Measurements from ENCODE around the gene TUBB4A.
A peak's percentile ranks its signal among the peaks of the same experiment; 100 is the strongest.

TUBB4A gene

DNA sequence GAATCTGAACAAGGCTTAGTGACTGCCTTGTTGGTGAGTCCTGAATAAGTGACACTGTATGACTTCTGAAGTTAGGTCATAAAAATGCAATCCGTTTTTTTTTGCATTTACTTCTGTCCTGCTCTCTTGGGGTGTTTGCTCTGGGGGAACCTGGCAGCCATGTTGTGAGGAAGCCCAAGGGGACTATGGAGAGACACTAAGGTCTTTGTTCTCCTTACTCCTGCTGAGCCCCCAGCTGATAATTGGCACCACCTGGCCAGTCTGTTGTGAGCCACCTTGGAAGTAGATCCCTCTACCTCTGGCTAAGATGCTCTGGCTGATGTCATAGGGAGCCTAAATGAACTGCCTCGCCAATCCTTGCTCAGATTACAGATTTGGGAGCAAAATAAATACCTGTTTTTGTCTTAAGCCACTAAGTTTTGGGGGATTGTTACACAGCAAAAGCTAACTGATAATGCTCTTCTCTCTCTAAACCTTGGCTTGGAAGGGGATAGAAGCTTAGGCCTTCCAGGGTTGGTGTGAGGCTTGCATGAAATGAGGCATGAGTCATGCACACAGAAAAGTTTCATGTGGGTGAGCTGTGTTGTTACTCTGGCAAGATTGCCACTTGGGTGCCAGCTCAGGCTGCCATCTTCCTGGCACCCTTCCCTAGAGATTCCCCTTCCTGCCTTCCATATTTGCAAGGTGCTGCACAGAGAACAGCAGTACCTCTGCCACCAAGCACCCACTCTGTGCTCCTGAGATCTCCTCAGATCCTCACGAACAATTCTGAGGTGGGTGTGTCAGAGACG lies 10.1 kb downstream of the TUBB4A start:
- no peak for DNase-seq

DNA sequence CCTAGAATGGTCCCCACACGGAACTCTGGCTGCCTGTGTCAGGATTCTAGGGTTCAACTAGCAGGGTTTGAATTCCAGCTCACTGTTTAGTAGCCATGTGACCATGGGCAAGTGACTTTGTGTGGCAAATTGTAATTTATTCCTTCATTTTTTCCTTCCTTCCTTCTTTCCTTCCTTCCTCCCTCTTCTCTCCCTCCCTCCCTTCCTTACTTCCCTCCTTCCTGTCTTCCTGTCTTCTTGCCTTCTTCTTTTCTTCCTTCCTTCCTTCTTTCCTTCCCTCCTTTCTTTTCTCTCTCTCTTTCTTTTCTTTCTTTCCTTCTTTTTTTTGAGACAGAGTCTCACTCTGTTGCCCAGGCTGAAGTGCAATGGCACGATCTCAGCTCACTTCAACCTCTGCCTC lies 12.0 kb downstream of the TUBB4A start:
- DNase-seq: no peak

DNA sequence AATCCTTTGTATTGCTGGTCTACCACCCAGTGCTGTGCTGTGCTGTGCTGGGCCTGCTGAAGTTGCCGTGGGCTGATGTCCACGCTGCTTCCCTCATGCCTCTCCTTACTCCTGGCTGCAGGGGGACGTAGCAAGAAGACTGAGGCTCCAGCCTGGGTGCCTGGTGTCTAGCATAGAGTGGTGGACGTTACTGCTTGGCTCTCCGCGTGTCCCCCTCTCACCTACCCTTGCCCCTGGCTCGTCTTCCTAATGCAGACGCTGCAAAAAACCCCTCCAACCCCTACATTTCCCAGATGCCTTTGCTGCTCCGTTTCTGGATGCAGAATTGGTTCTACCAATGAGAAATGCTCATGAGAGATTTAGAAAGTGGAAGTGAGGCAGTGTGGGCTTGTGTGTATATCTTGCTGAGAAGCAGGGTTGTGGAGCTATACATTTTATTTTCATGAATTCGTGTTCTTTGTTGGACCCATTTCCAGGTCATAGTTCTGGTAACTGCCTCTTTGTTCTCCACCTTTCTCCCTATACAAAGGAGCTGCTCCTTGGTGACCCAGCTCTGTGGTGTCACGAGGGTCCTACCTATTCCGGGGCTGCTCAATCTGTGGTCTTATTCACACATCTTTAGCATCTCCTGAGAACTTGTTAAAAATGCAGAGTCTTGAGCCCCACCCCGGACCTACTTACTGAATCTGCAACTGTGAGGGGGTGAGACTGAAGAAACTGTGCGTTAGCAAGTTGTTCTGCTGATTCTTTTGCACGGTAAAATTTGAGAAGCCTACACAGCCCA lies 12.6 kb downstream of the TUBB4A start:
- no peak for DNase-seq

DNA sequence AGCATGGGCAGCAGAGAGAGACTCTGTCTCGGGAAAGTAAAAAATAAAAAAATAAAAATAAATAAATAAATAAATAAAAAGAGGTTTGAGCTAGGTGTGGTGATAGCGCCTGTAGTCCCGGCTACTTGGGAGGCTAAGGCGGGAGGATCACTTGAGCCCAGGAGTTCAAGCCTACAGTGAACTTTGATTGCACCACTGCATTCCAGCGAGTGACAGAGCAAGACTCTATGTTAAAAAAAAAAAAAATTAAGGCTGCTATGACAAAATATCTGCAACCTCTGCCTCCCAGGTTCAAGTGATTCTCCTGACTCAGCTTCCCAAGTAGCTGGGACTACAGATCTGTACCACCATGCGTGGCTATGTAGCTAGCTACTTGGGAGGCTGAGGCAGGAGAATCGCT lies 17.3 kb downstream of the TUBB4A start:
- DNase-seq: no peak

DNA sequence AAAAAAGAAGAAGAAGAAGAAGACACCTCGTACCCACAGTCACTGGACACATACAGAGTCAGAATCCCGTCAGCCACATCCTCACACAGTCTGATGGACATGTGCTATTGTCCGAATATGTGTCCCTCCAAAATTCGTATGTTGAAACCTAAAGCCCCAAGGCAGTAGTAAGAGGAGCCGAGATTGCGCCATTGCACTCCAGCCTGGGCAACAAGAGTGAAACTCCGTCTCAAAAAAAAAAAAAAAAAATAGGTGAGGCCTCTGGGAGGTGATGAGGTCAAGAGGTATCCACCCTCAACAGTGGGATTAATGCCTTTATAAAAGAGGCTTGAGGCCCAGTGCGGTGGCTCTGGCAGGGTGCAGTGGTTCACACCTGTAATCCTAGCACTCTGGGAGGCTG lies 17.9 kb downstream of the TUBB4A start:
- DNase-seq: no peak

DNA sequence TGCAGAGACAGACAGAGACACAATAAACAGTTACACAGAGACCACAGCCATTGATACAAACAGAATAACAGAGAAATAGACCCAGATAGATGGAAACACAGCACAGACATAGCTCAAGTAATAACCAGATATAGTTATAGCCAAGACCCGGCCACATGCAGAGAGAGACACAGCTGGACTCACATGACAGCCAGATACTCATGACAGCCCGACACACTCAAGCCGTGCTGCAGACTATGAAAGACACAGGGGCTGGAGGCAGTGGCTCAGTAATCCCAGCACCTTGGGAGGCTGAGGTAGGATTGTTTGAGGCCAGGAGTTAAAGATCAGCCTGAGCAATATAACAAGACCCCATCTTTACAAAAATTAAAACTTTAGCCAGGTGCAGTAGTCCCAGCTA lies 18.9 kb downstream of the TUBB4A start:
- DNase-seq: no peak

DNA sequence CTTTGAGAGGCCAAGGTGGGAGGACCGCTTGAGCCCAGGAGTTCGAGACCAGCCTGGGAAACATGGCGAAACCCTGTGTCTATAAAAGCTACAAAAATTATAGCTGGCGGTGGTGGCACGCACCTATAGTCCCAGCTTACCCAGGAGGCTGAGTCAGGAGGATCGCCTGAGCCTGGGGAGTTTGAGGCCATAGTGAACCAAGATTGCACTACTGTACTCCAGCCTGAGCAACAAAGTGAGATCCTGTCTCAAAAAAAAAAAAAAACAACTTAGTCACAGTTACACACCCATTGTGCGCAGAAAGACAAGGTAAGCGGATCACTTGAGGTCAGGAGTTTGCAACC lies 19.8 kb downstream of the TUBB4A start:
- no peak for DNase-seq

DNA sequence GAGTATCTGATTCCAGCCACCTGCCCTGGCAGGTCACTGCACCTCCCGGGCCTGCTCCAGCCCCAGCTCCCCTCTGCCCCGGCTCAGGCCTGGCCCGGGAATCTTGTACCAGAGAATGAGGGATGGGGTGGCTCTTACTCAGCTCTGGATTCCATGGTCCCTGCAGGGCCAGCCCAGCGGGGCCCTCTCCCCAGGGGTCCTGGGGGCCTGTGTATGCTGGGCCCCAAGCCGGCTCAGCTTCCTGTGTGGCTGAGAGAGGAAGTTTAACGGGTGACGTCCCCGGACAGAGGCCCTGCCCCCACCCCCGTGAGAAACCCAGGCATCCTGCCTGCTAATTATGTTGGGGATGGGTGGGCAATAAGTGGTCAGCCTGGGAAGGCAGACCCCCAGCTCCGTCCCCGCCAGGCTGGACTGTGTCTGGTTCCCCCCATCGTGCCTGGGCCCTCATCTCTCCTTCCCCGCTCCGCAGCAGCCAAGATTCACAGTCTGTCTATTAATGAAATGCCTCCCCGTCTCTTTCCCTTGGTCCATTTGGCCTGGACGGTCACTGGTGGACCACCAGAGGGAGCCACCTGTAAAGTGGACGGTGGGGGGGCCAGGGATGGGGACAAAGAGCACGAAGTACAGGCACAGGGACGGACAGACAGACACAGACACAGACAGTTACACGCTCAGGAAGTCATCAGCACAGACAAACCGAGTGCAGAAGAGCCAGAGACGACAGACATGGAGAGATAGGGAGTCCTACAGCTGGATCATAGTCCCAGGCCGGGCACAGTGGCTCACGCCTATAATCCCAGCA lies 20.4 kb downstream of the TUBB4A start, which contains the start of gene DENND1C:
Gene DENND1C, minus strand, starts transcription at position 247 of the 802 bp plus-strand sequence. Its CDS starts 92 bp downstream, at position 155.
- DNase-seq: peak; percentile 50 to 55

DNA sequence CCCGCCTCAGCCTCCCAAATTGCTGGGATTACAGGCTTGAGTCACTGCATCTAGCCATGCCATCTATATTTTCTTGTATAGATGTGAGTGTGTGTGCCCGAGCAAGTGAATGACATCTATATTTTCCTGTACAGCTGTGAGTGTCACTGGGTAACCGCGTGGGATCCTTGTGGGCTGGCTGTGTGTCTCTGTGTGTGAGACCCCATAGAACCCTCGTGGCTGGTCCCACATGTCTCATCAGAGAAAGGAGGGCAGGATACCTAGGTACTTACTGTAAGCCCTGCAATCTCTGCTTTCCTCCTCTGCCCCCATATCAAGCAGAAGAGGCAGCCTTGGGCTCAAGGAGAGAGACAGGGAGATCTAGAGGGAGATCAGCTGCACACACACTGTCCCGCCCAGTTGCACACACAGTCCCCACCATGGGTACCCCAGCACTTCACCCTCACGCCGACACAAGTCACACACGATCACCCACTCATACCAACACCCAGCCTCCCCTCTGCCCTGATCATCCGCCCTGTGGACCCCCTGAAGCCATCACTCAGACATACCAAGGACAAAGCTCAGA lies 21.2 kb downstream of the TUBB4A start:
- no peak for DNase-seq

DNA sequence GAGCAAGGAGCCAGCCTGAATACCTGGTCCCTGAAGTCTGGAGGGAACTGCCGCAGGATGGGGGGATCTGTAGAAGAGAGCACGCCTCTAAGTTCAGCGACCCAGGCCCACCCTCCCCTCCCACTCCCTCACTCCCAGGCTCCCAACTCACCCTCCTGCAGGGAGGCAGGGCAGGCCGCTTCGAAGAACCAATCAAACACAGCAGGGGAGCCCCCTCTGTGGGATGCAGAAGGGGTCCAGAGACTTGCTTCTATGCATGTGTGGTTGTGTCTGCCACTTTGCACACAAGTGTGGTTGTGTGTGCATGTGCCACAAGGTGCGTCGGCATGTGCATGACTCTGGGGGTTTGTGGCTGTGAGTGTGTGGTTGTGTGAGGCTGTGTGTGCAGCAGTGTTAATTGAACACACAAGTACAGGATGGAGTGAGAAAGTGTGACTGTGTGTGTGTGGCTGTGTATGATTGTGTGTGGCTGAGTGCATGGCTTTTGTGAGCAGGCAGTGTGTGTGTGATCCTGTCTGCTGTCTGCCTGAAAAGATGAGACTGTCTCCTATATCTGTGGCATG lies 22.2 kb downstream of the TUBB4A start:
- no peak for DNase-seq

DNA sequence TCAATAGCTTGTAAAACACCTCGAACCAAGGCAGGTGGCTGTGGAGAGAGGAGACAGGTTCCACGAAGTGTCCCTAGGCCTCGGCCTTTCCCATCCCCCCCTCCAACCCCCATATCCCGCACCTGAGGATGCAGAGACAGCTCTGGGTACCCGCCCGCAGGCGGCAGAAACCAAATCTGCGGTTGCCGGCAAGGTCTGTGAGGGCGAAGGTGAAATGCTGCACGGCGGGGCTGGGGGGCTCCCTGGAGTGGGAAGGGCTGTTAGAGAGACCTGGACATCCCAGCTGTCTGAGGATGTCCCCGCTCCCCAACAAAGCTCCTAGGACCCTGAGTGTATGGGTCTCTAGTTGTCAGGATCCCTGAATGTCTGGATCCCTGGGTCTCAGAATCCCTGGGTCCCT lies 23.3 kb downstream of the TUBB4A start:
- DNase-seq: no peak

DNA sequence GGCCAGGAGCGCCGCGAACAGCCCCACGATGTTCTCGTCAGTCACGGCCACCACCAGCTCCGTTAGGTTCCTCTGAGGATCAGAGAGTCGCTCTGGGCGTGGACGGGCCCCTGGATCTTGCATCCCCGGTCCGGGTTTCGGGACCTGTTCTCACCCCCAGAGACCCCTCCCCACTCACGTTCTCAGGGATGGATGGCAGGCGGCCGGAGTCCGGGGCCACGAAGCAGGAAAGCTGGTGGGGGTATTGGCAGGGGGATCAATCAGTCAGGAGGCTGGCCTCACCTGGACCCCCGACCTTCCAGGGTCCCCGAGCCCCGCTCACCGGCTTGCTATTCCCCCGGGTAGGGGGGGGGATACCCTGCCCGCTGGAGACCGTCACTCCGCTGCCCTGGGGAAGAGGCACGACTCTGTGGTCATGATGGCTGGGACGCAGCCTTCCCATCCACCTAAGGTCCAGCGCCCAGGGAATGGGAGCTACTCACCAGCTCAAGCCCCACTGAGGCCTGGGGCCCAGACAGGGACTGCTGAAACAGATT lies 25.1 kb downstream of the TUBB4A start:
- no peak for DNase-seq

DNA sequence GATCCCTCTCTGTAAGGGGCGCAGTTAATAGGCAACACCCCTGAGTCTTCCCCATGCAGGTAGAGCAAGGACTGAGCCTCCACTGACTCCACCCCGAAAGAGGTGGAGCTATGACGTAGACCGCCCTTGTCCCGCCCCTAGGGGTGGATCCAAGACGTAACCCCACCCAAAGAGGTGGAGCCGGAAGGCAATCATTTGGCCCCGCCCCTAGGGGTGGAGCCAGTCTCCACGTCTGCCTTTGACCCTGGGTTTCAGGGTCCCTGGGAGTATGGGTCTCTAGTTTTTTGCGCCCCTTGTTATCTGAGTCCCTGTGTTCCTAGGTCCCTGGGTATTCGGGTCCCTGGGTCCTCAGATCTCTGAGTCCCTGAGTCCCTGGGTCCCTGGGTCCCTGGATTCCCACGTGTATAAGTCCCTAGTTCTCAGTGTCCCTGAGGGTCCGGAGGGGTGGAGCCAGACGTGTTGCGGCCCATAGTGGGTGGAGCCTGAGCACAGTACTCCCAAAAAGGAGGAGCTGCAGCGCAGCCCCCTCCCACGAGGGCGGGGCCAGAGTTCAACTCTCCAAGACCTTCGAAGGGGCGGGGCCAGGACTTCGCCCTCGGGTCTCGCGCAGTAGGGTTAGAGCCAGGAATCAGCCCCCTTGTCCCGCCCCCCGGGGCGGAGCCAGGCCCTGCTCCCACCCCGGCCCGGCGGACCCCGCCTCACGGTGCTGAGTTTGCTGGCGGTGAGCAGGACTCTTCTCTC lies 25.8 kb downstream of the TUBB4A start:
- peak; percentile 67 to 80 for DNase-seq

DNA sequence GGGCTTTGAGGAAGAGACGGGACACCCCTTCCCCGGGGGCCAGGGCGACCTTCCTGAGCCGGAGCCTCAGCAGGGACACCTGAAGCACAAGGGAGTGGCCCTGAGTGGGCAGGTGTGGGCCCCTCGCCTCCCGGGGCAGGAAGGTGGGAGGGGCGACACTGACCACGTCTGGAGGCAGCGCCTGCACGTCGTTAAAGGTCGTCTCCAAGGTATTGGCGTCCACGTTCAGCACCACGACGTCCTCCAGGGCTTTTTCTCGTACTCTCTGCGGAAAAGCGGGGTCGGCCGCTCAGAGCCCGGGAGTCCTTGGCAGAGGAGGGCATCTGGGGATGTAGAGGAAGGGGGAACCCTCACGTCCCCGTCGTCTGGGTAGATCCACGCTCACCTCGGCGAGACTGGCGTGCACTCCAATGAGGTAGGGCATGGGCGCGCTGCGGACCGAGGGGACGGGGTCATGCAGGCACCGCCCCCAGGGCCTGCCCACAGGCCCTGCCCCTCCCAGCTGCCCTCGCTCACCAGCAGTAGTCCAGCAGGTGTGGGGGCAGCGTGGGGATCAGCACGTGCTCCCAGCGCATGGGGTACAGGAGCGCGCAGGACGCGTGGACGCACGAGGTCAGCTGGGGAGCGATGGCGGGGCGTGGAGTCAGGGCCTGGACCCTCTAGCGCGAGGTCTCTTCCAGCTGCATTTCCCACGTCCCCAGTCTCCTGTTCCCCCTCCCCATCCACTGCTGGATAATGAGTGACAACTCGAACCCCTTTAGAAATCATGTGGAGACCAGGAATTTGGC lies 26.6 kb downstream of the TUBB4A start:
- DNase-seq: no peak

DNA sequence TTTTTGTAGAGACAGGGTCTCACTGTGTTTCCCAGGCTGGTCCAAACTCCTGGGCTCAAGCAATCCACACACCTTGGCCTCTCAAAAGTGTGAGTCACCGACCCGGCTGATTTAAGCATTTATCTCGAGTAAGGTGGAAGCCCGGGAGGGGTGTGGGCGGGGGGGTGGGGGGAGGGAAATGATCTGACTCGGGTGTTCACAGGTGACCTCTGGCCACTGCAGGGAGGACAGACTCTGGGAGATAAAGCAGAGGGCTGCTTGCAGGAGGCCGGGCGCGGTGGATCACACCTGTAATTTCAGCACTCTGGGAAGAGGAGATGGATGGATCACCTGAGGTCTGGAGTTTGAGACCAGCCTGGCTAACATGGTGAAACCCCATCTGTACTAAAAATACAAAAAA lies 28.5 kb downstream of the TUBB4A start:
- DNase-seq: no peak

DNA sequence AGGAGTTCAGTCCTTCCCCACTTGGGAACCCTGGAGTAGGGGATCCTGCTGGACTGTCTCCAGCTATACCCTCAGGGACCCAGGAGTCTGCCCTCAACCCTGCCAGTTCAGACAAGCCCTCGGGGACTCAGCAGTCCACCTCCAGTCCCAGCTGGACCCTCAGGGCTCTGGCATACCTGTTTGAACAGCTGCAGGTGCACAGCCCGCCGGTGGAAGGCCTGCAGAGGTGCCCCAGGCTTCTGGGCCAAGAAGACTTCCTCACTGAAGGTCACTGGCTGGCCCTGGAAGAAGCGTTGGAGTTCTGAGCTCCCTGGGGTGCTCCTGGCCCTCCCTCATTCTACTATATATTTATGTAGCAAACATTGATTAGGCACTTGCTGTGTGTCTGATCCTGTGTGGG lies 29.4 kb downstream of the TUBB4A start:
- no peak for DNase-seq

DNA sequence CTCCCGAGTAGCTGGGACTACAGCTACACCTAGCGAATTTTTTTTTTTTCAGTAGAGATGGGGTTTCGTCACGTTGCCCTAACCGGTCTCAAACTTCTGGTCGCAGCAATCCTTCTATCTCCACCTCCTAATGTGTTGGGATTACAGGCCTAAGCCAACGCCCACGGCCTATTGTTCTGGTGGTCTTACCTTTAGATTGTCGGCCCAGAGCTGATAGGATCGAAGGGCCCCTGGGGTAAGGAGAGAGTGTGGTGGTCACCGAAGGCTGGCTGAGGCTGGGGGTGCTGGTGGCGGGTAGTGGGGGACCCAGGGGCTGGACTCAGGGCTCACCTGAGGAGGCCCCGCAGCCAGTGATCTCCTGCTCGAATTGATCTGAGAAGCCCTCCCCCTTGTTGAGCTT lies 31.0 kb downstream of the TUBB4A start:
- no peak for DNase-seq

DNA sequence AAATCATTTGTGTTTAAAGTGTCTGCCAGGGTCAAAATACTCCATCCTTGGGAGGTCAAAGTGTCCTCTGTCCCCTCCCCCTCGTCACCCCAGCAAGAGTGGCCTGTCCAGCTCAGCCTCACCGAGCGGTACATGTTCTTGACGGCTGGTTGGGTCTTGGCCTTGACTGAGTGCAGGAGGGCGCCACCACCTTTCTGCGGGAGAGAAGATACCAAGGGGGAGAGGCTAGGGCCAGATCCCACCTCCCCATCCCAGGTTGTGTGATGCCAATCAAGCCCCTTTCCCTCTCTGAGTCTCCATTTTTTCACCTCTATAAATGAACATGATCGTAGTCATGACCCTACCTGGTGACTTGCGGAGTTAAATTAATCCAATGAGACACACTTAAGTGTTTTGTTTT lies 31.9 kb downstream of the TUBB4A start:
- no peak for DNase-seq

DNA sequence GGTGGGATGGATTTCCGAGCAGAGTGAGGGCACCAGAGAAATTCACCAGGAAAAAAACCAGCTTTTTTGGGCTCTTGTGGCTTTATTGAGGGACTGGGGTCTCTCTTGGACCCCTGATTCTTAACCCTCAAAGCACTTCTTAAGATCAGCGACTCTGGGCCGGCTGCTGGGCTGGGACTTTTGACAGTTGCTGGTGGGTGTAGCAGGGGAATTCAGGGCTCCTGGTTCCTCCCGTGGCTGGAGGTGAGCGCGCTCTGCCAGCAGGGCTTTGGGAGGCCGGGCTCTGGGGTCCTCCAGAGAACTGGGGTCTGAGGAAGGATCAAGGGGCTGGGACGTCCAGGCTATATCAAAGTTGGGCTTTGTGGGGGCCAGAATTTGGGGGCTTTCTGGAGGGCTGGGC lies 34.7 kb downstream of the TUBB4A start:
- no peak for DNase-seq

DNA sequence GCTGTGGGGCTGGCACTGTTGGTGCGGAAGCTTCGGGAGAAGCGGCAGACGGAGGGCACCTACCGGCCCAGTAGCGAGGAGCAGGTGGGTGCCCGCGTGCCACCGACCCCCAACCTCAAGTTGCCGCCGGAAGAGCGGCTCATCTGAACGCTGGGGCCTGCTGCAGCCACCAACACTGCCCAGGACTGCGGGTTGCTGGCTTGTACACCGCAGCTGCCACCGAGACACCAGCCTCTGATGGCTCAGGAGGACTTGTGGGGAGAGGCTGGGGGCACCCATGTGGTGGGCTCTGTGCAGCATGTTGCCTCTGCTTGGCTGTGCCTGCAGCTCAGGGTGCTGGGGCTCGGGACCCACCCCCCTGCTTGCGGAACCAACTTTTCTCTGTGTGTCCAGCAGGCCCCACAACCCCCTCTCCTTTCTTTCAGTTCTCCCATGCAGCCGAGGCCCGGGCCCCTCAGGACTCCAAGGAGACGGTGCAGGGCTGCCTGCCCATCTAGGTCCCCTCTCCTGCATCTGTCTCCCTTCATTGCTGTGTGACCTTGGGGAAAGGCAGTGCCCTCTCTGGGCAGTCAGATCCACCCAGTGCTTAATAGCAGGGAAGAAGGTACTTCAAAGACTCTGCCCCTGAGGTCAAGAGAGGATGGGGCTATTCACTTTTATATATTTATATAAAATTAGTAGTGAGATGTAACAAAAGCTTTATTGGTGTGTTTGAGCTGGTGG lies 35.4 kb downstream of the TUBB4A start:
- DNase-seq: no peak

Data from stimulated activated CD4-positive, alpha-beta T cell treated with anti-CD3 and anti-CD28 coated beads, Interleukin-2, amount 100 ng/mL, for 48 hours (primary cell).